Tracheal epithelial cell (primary cell): ENCODE results near the gene UPF3A. TPM values are rescaled to one million over a fixed set of nuclear protein-coding genes. Genes with fewer than 3 reads are reported as not detected.

Experiments used
- total RNA-seq: library from RNA; depleted of rRNA; stranded (reverse); fragments of >200 nt; gene quantifications from 2 replicates; pipeline ENCODE4 v1.2.1, GENCODE V29; 2014

The UPF3A gene, protein sequence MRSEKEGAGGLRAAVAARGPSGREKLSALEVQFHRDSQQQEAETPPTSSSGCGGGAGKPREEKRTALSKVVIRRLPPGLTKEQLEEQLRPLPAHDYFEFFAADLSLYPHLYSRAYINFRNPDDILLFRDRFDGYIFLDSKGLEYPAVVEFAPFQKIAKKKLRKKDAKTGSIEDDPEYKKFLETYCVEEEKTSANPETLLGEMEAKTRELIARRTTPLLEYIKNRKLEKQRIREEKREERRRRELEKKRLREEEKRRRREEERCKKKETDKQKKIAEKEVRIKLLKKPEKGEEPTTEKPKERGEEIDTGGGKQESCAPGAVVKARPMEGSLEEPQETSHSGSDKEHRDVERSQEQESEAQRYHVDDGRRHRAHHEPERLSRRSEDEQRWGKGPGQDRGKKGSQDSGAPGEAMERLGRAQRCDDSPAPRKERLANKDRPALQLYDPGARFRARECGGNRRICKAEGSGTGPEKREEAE
- total RNA-seq: 7.5 and 13.2 TPM in 2 replicates

DNA sequence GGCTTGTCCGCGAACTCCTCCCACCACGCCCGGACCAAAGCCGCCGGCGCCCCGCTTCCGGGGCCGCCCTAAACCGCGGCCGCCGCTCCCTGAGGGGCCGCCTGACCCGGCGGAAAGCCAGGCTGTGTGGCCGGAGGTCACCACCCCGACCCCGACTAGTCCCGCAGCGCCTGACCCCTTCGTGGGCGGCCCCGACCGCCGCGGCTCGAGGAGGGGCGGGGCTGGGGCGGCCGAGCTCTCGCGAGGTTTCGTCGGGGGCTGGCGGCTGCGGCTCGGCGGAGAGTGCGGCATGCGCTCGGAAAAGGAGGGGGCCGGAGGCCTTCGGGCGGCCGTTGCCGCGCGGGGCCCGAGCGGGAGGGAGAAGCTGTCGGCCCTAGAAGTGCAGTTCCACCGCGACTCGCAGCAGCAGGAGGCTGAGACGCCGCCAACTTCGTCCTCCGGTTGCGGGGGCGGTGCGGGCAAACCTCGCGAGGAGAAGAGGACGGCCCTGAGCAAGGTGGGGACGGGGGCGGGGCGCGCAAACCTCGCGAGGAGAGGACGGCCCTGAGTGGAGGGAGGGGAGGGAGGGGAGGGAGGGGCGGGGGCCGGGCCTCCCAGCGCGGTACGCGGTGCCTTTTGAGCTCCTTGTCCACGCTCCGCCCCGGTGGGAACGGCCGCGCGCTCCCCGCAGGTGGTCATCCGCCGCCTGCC, at the start of gene UPF3A:
TSS of gene UPF3A (plus strand) at position 251 of the 690 bp plus-strand sequence. CDS start at position 290, 39 bp downstream.

DNA sequence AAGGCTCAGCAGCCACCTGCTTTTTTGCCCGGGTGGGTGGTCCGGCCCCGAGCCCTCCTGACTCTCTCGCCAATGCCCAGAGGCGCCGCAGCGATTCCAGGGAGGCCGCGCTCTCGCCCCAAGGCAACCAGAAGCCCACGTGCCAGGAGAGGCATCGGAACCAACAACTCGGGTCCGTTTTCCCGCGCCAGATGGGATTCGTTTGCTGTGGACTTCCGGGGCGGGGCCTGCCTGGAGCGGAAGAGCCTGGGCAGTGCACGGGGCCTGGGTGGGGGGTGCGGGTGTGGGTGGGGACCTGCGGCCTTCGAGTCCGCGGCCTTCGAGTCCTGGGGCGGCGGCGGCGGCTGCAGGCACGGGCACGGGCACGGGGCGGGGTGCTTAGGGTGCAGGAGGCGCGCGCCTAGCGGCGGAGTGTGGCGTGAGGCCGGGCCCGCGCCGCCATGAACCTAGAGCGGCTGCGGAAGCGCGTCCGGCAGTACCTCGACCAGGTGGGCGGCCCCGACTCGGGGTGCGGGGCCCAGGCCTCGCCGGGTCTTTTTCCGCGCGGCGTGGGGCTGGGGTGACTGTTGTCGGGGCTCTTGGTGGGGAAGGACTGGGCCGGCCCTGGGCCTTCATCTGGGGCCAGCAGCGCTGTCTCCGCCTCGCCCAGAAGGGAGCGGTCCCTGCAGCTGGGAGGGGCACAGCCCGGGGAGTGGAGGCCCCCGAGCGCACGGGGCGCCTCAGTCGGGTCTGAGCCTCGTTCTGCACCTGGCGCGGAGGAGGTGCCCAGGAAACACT, 46.6 kb upstream of the UPF3A start, which contains the start of gene CDC16:
TSS of gene CDC16 (plus strand) at position 253 of the 777 bp plus-strand sequence. CDS start at position 441, 188 bp downstream.

DNA sequence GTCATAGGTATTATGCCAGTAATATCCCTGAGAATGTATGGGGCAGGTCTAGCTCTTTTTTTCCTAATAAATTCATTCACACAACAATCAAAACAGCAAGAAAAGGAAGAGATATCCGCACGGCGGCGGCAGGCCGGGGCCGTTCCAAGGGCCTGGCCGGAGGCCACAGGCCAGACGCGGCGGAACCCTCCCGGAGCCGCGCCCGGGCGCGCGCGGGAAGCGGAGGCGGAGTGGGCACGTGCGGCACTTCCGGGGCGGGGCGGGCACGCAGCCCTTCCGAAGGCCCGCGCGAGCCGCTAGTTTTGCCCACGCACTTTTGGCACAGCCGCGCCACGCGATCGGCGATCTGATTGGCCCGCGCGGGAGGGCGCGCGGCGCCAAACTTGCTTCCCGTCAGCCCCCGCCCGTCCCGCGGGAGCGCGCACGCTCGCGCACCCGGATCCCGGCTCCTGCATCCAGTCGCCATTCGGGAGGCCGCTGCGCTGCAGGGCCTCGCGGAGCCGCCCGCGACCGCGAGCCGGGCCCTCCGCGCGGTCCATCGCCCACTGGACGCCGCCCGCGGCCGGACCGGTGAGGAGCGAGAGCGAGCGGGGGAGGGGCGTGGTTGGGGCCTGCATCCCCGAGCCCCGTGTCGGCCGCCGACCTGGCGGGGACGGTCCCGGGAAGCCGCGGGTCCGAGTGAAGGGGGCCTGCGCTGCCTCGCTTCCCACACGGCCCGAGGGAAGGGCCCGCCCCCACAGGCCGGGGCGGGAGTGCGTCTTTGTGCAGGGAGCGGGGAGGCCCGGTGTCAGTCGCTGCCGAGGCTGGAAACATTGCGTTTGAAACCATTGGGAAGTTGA, 32.9 kb downstream of the UPF3A start, which contains the start of gene CHAMP1:
TSS of gene CHAMP1 (plus strand) at position 430 of the 839 bp plus-strand sequence. CDS start 9,340 bp downstream, outside the sequence.

Other genes with a start within 250 kb of the UPF3A start
- gene RASA3, start 149.0 kb upstream of the UPF3A start, total RNA-seq: 3.9 and 6.0 TPM in 2 replicates
- not detected in 2 replicates for gene CFAP97D2, start 102.3 kb upstream of the UPF3A start, total RNA-seq
- gene CDC16, start 46.7 kb upstream of the UPF3A start, total RNA-seq: 35.9 and 41.1 TPM in 2 replicates
- 7.5 and 8.7 TPM in 2 replicates for gene CHAMP1, start 32.9 kb downstream of the UPF3A start, total RNA-seq